ENCODE measurements around the gene PCDHA10. TPM values are rescaled to one million over a fixed set of nuclear protein-coding genes. Genes with fewer than 3 reads are reported as not detected.
A peak's percentile ranks its signal among the peaks of the same experiment; 100 is the strongest.

Gene PCDHA10
- total RNA-seq, 1 experiment from 2014 or later, result 10.7 TPM

GRCh38 chr5:140840978-140841962, 14.4 kb upstream of the PCDHA10 start, which contains the start of gene PCDHA8:
PCDHA8 (plus strand) TSS chr5:140841187; CDS start chr5:140841322, 135 bp downstream.
- no peak within 1 kb of the TSS for H2BK5ac ChIP-seq (ENCODE audit: insufficient read length, low read length)
- no peaks in the 10 kb centered on the region for H3K9me3 ChIP-seq (ENCODE audit: control insufficient read depth, low read depth, low read length)
- no peaks in the 10 kb centered on the region for H3K4me1 ChIP-seq (ENCODE audit: insufficient read depth, low read length)
- H4K20me1 ChIP-seq (ENCODE audit: control insufficient read depth, insufficient read depth, insufficient read length), result no peaks in the 10 kb centered on the region
- H3K18ac ChIP-seq (ENCODE audit: insufficient read length, low read depth, low read length), result no peak within 1 kb of the TSS
- H2BK15ac ChIP-seq (ENCODE audit: low read depth, low read length), result no peak within 1 kb of the TSS
- TF ChIP-seq CTCF (conservative IDR thresholded peaks at IDR 0.05), result peak; percentile 68
- H3K27me3 ChIP-seq (ENCODE audit: insufficient read depth, low read length), result no peaks in the 10 kb centered on the region
- H3K23me2 ChIP-seq (ENCODE audit: insufficient read length, low read depth, low read length, poor library complexity, severe bottlenecking), result no peaks in the 10 kb centered on the region
- H3K27me3 Mint-ChIP-seq (ENCODE audit: low read depth), result no peaks in the 10 kb centered on the region; the same call in 1 of the 2 replicates
- H3K27ac ChIP-seq (ENCODE audit: insufficient read length, low read depth, low read length), result no peak within 1 kb of the TSS
- no peak within 1 kb of the TSS for H2AK5ac ChIP-seq (ENCODE audit: insufficient read length, low read length)
- H3K4ac ChIP-seq (ENCODE audit: low read depth, low read length), result no peak within 1 kb of the TSS
- H3T11ph ChIP-seq (ENCODE audit: low read length), result no peak within 1 kb of the TSS
- no peak within 1 kb of the TSS for H3K14ac ChIP-seq (ENCODE audit: insufficient read depth, low read length)
- 0 out of 4 replicates have a peak, but pooled peaks cover 0 to 2% of the 10 kb centered on the region in 2 experiments for H3K4me1 Mint-ChIP-seq
- H3K4me2 ChIP-seq (ENCODE audit: insufficient read depth, insufficient read length, low read length), result no peak within 1 kb of the TSS
- H3K79me1 ChIP-seq (ENCODE audit: insufficient read depth, low read depth, low read length, poor library complexity, severe bottlenecking), result no peaks in the 10 kb centered on the region
- no peaks in the 10 kb centered on the region for H3K79me2 ChIP-seq (ENCODE audit: insufficient read depth, low read length)
- no peak within 1 kb of the TSS for H4K8ac ChIP-seq (replicated peaks; ENCODE audit: insufficient read length, low read depth, low read length)
- H3K27ac Mint-ChIP-seq, result no peak within 1 kb of the TSS
- peak within 1 kb of the TSS in 1 of 2 experiments; percentile 17; a peak in 1 of 5 replicates for H3K4me3 Mint-ChIP-seq
- H3K9ac ChIP-seq (ENCODE audit: extremely low read depth, insufficient read length, low read length), result no peak within 1 kb of the TSS
- no peak within 1 kb of the TSS for H4K5ac ChIP-seq (ENCODE audit: insufficient read length, low read depth, low read length)
- H2BK120ac ChIP-seq (ENCODE audit: low read depth, low read length, poor library complexity, severe bottlenecking), result no peak within 1 kb of the TSS
- H3K56ac ChIP-seq (ENCODE audit: insufficient read length, low read depth, low read length), result no peak within 1 kb of the TSS
- H2BK20ac ChIP-seq (ENCODE audit: low read depth, low read length, poor library complexity, severe bottlenecking), result no peak within 1 kb of the TSS
- peaks cover 2 to 5% of the 10 kb centered on the region in 2 experiments; a peak in 3 of 5 replicates for H3K9me3 Mint-ChIP-seq
- H3K36me3 Mint-ChIP-seq (ENCODE audit: insufficient read depth in 1 of 3, low read depth in 3 of 3), result peaks cover 4 to 18% (median 8%) of the 10 kb centered on the region in 3 experiments; a peak in 5 of 7 replicates
- no peak within 1 kb of the TSS for H2AFZ ChIP-seq (ENCODE audit: low read length)
- H3K23ac ChIP-seq (ENCODE audit: insufficient read length, low read depth, low read length), result no peak within 1 kb of the TSS
- H2BK12ac ChIP-seq (ENCODE audit: insufficient read length, low read depth, low read length), result no peak within 1 kb of the TSS
- peak; percentile 66 for DNase-seq
- no CpG with 5 or more reads among the region's 47 CpGs for WGBS (ENCODE audit: extremely low coverage, insufficient read length, low lambda C conversion rate)
- no peak within 1 kb of the TSS for H4K91ac ChIP-seq (ENCODE audit: insufficient read length, low read depth, low read length)
